GM19467 (cell line): ENCODE data around the gene MEF2C.
A peak's percentile ranks its signal among the peaks of the same experiment; 100 is the strongest.

Source experiments
- ATAC-seq: cut with Tn5 transposase; IDR thresholded peaks from one replicate; pipeline ENCODE4 v1.9.1; 2021; ENCODE audit warnings: mild to moderate bottlenecking, moderate library complexity; ENCODE audit not compliant: unreplicated experiment

MEF2C gene

DNA sequence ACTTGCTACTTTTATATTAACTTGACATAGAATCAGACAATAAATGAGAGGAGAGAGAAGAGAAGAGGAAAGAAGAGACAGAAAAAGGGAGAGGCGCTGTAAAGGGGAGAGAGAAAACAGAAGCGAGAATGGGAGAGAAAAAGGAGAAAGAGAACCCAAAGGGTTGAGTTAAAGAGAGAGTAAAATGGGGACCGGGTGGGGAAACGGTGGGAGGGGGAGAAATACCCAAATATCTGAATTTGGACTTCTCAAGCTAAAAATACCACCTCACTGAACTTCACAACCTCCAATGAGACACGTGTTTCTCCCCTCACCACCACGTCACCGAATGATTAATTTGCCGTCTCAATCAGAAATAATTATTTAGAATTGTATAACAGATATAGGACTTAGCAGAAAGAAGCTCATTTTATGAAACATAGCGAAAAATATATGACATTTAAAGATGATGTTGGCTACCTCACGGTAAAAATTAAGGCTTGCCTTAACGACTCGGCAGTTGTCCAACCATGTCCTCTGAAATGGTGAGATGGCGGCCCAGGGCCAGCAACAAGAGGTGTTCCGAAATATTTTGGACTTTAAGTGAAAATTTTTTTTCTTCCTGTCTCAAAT is 204.1 kb downstream of the MEF2C start:
- ATAC-seq: no peak

GRCh38 chr5:88677943-88678769 is 204.8 kb downstream of the MEF2C start:
- ATAC-seq: no peak

DNA sequence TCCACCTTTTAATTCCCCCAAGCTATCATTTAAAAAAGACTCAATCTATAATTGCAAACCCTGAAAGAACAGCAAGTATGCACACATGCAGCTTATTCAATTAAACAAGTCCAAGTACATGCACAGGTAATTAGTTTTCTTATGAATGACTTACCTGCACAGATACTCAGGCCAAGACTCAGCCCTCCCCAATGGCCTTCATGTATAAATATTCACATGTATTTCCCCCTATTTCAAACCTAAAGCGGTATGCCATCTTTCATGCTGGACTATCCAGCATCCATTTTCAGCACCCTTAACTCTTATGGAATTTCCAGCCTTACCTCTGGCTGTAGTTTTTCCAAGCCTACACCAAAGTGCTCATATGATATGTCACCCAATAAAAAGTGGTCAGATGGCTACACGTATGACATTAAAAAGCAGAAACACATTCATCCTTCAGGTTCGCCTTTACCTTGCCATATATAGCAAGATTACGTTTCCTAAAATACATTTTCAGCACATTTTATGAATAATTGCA is 205.5 kb downstream of the MEF2C start:
- no peak for ATAC-seq

GRCh38 chr5:88676637-88677375 is 206.2 kb downstream of the MEF2C start:
- no peak for ATAC-seq

GRCh38 chr5:88675708-88676636 is 207.0 kb downstream of the MEF2C start:
- ATAC-seq: peak; percentile 47

- ATAC-seq: peak; percentile 11
Measured at GRCh38 chr5:88675168-88675707, 207.7 kb downstream of the MEF2C start.

- ATAC-seq: peak; percentile 65
Measured at GRCh38 chr5:88674356-88675167, 208.4 kb downstream of the MEF2C start.

DNA sequence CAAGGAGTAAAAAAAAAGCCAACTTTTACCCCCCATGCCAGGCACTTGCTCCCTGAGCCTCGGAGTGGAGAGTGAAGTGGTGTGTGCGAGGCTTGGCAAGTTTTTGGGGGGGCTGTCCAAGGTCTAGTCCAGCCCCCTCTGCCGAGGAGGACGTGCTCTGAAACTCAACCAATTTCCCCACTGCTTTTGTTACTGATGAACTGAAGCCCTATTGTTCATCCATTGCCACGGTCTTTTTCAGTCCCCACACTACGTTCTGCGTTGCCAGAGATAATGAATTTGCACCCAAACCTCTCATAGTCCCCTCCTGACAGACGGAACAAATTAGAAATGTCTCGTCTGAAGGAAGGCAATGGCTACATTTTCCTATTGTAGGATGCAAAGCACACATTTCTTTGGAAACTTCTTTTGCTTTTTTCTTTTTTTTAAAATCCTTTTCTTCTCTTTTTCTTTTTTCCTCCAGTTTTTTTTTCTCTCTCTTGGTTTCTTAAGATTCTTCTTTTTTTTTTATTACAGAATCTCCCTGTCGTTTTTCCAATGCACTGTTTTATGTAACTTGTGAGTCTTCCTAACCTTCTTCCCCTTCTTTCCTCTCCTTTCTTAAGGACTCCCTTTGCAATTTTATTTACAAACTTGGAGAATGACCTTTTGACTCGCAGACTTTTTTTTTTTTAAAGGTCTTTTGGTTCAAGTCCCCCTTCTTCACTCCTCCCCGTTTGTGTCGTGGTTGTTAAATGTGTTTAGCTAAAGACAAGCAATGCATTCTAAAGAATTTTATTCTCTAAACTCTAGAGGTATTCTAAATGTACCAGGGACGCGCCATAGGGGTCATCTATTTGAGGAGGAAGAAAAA is 209.5 kb downstream of the MEF2C start:
- ATAC-seq: no peak

DNA sequence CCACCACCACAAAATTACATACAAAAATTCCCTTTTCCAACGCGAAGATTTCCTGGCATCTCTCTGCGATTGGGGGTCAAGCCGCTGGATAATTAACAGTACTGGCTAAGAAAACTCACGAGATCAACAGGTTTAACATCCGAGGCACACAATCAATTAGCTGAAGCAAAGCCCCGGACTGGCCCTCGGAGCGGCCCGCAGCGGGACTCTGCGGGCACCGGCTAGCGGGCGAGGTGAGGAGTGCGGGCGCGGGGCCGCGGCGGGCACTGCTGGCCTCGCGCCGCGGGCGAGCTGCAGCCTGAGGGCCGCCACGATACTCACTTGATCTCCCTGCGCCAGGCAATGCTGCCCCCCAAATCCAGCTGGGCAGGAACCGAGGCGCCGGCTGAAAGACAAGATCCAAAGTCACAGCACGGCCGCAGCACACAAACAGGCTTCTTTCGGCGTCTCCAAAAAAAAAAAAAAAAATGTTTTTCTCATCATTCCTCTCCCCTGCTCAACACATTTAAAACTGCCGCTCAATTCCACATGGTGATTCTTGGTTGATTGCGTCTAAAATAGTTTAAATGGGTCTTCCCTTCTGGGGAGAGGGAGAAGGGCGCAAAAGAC is 210.2 kb downstream of the MEF2C start:
- ATAC-seq: no peak

- ATAC-seq: no peak
Measured at GRCh38 chr5:88671505-88672499, 211.2 kb downstream of the MEF2C start.

- no peak for ATAC-seq
Measured at GRCh38 chr5:88671106-88671504, 211.9 kb downstream of the MEF2C start.

- ATAC-seq: no peak
Measured at GRCh38 chr5:88670461-88670860, 212.5 kb downstream of the MEF2C start.

DNA sequence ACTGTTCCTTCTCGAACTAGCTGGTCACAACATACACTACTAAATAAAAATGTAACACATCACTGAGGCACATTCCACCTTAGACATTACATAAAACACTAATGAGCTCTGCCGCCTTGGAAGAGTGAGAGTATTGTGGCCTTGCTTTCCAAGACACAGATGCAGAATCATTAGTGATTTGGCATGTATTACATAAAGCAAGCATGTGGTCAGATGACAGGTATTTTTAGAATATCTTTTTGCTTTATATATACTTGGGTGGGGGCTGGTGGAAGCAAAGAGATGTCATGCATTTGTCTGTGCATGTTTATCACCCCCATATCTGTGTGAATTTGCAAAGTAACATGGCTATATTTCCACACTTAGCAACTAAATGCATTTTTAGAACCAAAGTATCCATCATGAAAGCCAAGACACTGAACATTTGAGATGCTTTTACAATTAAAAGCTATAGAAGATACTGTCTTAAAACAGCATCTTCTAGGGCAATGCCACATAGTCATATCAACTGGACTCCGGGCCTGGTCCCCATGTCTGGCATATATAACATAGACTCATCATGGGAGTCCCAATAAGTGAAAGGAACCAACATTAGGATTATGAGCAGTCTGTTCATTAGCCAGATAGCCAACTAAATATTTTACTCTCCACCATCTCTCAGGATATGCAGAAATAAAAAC is 213.5 kb downstream of the MEF2C start:
- no peak for ATAC-seq

DNA sequence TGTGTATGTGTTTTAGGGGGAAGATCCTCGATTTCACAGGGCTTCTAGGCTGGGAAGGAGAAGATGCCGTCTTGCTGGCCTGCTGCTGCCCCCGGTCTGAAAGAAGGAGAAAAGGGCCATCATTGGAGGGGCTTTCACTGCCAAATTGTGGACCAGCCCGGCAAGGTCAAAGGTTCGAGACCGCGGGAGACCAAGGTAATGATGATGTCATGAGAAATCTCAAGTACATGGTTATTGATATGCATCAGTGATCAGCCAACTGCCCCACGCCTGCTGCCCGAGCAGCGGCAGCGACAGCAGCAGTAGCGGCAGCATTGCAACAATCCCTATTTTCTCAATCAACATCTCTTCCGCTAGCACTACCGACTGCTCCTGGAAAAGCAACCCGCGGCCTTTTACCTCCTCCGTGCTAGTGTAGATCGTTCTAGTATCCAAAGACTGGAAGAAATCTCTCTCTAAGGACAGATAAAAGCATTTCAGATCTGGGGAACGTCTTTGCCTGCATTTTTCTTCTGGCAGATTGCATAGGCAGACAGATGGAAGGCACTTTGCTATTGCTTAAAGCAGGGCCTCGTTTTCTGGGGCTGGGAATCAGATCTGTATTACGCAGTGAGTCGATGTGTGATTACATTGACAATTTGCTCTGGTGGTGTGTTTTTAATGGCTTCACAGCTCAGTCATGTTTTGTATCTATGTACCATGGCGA is 215.3 kb downstream of the MEF2C start:
- peak; percentile 6 for ATAC-seq
